ENCODE results near the gene HSPA1B.

The HSPA1B gene

DNA sequence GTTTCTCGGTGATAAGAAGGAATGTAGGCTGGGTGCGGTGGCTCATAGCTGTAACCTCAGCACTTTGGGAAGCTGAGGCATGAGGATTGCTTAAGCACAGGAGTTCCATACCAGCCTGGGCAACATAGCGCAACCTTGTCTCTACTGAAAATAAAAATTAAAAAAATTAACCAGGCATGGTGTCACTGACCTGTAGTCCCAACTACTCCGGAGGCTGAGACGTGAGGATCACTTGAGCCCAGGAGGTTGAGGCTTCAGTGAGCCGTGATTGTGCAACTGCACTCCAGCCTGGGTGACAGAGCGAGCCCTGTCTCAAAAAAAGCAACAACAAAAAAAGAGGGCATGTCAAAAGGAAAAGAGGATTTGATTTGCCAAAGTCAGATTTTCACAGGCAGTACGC, 31.2 kb downstream of the HSPA1B start:
- H3K9me3 ChIP-seq (ENCODE audit: severe bottlenecking): no peaks in the 10 kb centered on the region

DNA sequence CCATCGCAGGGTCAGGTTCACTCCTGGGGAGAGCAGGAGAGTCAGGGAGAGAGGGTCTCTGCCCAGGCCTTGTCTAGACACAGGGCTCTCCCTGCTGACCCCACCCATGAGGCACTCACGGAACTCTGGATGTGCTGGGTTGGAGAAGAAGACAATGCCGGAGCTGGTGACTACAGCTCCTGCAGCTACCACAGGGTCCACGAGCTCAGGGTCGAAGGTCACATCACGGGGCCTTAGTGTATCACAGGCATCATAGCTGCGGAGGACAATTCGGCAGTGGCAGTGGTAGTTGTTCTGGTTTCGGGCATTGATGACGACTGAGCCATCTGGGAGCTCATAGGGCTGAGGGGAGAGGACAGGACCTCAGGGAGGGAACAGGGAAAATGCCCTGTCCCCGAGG, 32.4 kb downstream of the HSPA1B start:
- Histone ChIP-seq H3K9me3 (ENCODE audit: severe bottlenecking) (no peaks in the 10 kb centered on the region), H3K4me3 (ENCODE audit: severe bottlenecking) (no peak overlapping the region), H3K27ac (ENCODE audit: poor library complexity, severe bottlenecking) (no peak overlapping the region), H3K4me1 (ENCODE audit: insufficient read depth, poor library complexity, severe bottlenecking) (no peaks in the 10 kb centered on the region), H3K27me3 (ENCODE audit: insufficient read depth, poor library complexity, severe bottlenecking) (no peaks in the 10 kb centered on the region), H3K36me3 (ENCODE audit: low read depth) (0 out of 2 replicates have a peak, but pooled peaks cover 13% of the 10 kb centered on the region)
- TF ChIP-seq, protein P1, sequence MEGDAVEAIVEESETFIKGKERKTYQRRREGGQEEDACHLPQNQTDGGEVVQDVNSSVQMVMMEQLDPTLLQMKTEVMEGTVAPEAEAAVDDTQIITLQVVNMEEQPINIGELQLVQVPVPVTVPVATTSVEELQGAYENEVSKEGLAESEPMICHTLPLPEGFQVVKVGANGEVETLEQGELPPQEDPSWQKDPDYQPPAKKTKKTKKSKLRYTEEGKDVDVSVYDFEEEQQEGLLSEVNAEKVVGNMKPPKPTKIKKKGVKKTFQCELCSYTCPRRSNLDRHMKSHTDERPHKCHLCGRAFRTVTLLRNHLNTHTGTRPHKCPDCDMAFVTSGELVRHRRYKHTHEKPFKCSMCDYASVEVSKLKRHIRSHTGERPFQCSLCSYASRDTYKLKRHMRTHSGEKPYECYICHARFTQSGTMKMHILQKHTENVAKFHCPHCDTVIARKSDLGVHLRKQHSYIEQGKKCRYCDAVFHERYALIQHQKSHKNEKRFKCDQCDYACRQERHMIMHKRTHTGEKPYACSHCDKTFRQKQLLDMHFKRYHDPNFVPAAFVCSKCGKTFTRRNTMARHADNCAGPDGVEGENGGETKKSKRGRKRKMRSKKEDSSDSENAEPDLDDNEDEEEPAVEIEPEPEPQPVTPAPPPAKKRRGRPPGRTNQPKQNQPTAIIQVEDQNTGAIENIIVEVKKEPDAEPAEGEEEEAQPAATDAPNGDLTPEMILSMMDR (IDR thresholded peaks at IDR 0.05; ENCODE audit: poor library complexity, severe bottlenecking): no peak
- DNase-seq (ENCODE audit: low spot score): no peak
- ATAC-seq (ENCODE audit: low read depth): no peak

More for the DNA sequence above, 31.2 kb downstream of the HSPA1B start:
- Histone ChIP-seq H3K4me1 (ENCODE audit: insufficient read depth, poor library complexity, severe bottlenecking) (no peaks in the 10 kb centered on the region), H3K27me3 (ENCODE audit: insufficient read depth, poor library complexity, severe bottlenecking) (no peaks in the 10 kb centered on the region), H3K4me3 (ENCODE audit: severe bottlenecking) (no peak overlapping the region), H3K36me3 (ENCODE audit: low read depth) (0 out of 2 replicates have a peak, but pooled peaks cover 13% of the 10 kb centered on the region), H3K27ac (ENCODE audit: poor library complexity, severe bottlenecking) (no peak overlapping the region)
- ATAC-seq (ENCODE audit: low read depth): no peak
- no peak for DNase-seq (ENCODE audit: low spot score)
- TF ChIP-seq, protein P1 (IDR thresholded peaks at IDR 0.05; ENCODE audit: poor library complexity, severe bottlenecking): no peak

DNA sequence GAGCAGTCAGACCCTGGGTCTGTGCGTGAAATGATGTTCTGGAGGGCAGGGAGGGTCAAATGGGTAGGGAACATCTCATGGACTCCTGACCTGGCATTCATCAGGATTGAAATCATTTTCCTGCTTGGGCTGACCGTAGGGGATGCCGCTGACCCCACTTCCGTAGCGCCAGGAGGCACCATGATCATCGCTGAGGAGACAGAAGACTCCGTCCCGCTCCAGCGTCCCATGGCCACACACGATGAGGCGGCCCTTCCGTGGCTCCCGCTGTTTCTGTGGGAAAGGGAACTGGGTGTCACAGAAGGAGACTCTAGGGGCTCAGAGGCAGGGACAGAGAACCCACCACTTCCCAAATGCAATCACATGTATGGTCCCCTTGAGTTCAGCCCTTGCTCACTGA, 32.8 kb downstream of the HSPA1B start:
- H3K4me1 ChIP-seq (ENCODE audit: insufficient read depth, poor library complexity, severe bottlenecking): no peaks in the 10 kb centered on the region
- H3K4me3 ChIP-seq (ENCODE audit: severe bottlenecking): no peak overlapping the region
- no peak for ATAC-seq (ENCODE audit: low read depth)
- no peaks in the 10 kb centered on the region for H3K9me3 ChIP-seq (ENCODE audit: severe bottlenecking)
- H3K36me3 ChIP-seq (ENCODE audit: low read depth): 0 out of 2 replicates have a peak, but pooled peaks cover 13% of the 10 kb centered on the region
- no peak overlapping the region for H3K27ac ChIP-seq (ENCODE audit: poor library complexity, severe bottlenecking)
- no peak for DNase-seq (ENCODE audit: low spot score)
- no peaks in the 10 kb centered on the region for H3K27me3 ChIP-seq (ENCODE audit: insufficient read depth, poor library complexity, severe bottlenecking)
- TF ChIP-seq, protein P1 (IDR thresholded peaks at IDR 0.05; ENCODE audit: poor library complexity, severe bottlenecking): no peak

DNA sequence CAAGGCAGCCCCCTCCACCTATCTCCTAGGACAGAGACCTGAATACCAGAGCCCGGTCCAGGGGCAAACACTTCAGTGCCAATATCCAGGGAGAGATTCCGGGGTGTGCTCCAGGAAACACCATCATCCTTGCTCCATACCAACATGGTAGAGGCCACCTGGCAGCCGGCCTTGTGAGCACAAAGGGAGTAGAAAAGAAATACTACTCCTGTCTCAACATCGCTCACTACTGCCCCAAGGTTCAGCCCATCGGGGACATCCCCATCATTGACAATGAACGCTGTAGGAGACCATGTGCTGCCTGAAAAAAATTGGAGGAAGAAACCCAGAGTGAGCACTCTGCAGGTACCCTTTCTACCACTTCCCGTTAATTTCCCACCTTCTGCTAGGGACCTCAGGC, 33.6 kb downstream of the HSPA1B start:
- H3K4me3 ChIP-seq (ENCODE audit: severe bottlenecking): no peak overlapping the region
- H3K27me3 ChIP-seq (ENCODE audit: insufficient read depth, poor library complexity, severe bottlenecking): no peaks in the 10 kb centered on the region
- H3K36me3 ChIP-seq (ENCODE audit: low read depth): 0 out of 2 replicates have a peak, but pooled peaks cover 13% of the 10 kb centered on the region
- no peak overlapping the region for H3K27ac ChIP-seq (ENCODE audit: poor library complexity, severe bottlenecking)
- no peak for DNase-seq (ENCODE audit: low spot score)
- TF ChIP-seq, protein P1 (IDR thresholded peaks at IDR 0.05; ENCODE audit: poor library complexity, severe bottlenecking): no peak
- no peaks in the 10 kb centered on the region for H3K9me3 ChIP-seq (ENCODE audit: severe bottlenecking)
- ATAC-seq (ENCODE audit: low read depth): no peak
- H3K4me1 ChIP-seq (ENCODE audit: insufficient read depth, poor library complexity, severe bottlenecking): no peaks in the 10 kb centered on the region

DNA sequence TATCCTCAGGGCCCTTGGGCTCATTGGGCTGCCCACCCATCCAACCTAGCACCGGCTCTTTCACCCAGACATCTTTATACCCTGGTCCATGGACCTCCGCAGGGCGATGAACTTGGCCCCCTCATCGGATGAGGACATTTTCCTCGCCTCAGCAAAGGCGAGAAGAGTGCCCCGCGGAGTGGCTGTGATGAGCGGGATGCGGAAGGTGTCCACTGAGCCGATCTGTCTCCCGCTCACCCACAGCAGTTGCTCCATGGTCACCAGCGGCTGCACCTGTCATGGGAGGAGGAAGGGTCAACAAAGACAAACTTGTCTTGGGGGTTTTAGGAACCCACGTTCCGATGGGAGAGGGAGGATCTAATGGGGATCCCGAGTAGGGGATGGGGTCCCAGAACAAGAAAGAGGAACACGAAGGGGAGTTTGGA, 34.4 kb downstream of the HSPA1B start:
- ATAC-seq (ENCODE audit: low read depth): no peak
- no peak overlapping the region for H3K27ac ChIP-seq (ENCODE audit: poor library complexity, severe bottlenecking)
- 0 out of 2 replicates have a peak, but pooled peaks cover 13% of the 10 kb centered on the region for H3K36me3 ChIP-seq (ENCODE audit: low read depth)
- no peak for DNase-seq (ENCODE audit: low spot score)
- H3K27me3 ChIP-seq (ENCODE audit: insufficient read depth, poor library complexity, severe bottlenecking): no peaks in the 10 kb centered on the region
- no peaks in the 10 kb centered on the region for H3K9me3 ChIP-seq (ENCODE audit: severe bottlenecking)
- no peaks in the 10 kb centered on the region for H3K4me1 ChIP-seq (ENCODE audit: insufficient read depth, poor library complexity, severe bottlenecking)
- peak overlapping the region; percentile 66 for H3K4me3 ChIP-seq (ENCODE audit: severe bottlenecking)
- TF ChIP-seq, protein P1 (IDR thresholded peaks at IDR 0.05; ENCODE audit: poor library complexity, severe bottlenecking): no peak

Data from RWPE2 (cell line).